Measurements from ENCODE around the gene DAD1. TPM values are rescaled to one million over a fixed set of nuclear protein-coding genes. Genes with fewer than 3 reads are reported as not detected.

The DAD1 gene
- total RNA-seq, 1 donor: 369 TPM

GRCh38 chr14:22564463-22564862, 24.6 kb downstream of the DAD1 start:
- no peak for DNase-seq (ENCODE audit: low read depth)
- no peak for TF ChIP-seq CTCF (IDR thresholded peaks at IDR 0.05; ENCODE audit: insufficient read depth, low read depth, low read length)
- H3K4me3 ChIP-seq (ENCODE audit: low read depth, low read length): no peak overlapping the region

- DNase-seq (ENCODE audit: low read depth): no peak
- TF ChIP-seq CTCF (IDR thresholded peaks at IDR 0.05; ENCODE audit: insufficient read depth, low read depth, low read length): no peak
- no peak overlapping the region for H3K4me3 ChIP-seq (ENCODE audit: low read depth, low read length)
Observed at GRCh38 chr14:22563987-22564386, 25.0 kb downstream of the DAD1 start.

- no peak for DNase-seq (ENCODE audit: low read depth)
- TF ChIP-seq CTCF (IDR thresholded peaks at IDR 0.05; ENCODE audit: insufficient read depth, low read depth, low read length): no peak
Observed at GRCh38 chr14:22561661-22562579, 27.1 kb downstream of the DAD1 start.

DNA sequence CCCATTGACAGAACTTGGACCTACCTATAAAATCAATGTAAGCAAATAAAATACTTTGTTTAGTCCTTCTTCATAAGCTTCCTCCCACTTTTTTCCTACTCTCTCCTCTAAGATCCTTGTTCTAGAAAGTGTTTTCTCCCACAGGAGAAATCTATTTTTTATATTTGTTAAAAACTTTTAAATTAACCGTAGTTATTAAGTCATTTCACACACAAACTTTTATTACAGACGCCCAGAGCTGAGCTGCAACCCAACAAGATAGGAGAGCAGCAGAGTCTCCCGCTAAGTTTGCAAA, 27.7 kb downstream of the DAD1 start:
- no peak for TF ChIP-seq CTCF (IDR thresholded peaks at IDR 0.05; ENCODE audit: insufficient read depth, low read depth, low read length)
- no peak overlapping the region for H3K4me3 ChIP-seq (ENCODE audit: low read depth, low read length)
- no peak for DNase-seq (ENCODE audit: low read depth)

More at GRCh38 chr14:22561661-22562579, 27.1 kb downstream of the DAD1 start:
- H3K4me3 ChIP-seq (ENCODE audit: low read depth, low read length): no peak overlapping the region

DNA sequence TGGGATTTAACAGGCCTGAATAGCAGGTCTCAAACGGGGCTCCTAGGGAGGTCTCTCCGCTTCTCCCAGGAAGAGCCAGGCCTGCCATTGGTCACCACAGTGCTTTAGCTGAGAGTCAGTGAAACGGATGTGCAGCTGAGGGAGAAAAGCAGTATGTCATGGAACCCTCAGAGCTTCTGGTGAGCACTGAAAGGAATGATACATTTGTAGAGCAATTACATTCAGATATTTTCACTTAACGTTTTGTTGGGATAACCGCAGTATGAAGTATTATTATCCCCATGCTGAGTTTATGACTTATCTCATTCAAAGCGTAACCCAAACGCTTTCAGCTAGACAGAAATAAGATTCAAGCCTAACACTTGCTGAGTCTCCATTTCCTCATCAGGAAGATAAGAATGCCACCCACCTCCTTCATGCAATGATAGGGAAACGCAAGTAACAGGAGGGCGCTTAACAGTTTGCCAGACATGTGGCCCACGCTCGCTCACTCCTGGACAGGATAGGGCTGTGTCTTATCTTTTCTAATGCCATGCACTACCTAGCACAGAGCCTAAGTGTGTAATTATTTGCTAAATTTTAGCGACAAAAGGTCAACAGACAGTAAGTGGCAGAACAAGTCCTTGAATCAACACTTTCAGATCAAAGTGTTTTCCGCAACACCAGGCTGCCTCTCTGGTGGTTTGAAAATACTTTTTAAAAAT, 28.2 kb downstream of the DAD1 start:
- no peak overlapping the region for H3K4me3 ChIP-seq (ENCODE audit: low read depth, low read length)
- no peak for DNase-seq (ENCODE audit: low read depth)
- no peak for TF ChIP-seq CTCF (IDR thresholded peaks at IDR 0.05; ENCODE audit: insufficient read depth, low read depth, low read length)

- no peak for TF ChIP-seq CTCF (IDR thresholded peaks at IDR 0.05; ENCODE audit: insufficient read depth, low read depth, low read length)
- DNase-seq (ENCODE audit: low read depth): no peak
- no peak overlapping the region for H3K4me3 ChIP-seq (ENCODE audit: low read depth, low read length)
Observed at GRCh38 chr14:22559041-22559440, 30.0 kb downstream of the DAD1 start.

Data from fibroblast of villous mesenchyme (primary cell).